ENCODE measurements around the gene PAM16.
A peak's percentile ranks its signal among the peaks of the same experiment; 100 is the strongest.

PAM16 gene

GRCh38 chr16:4353675-4354074 is 2.6 kb upstream of the PAM16 start:
- H3K18ac ChIP-seq (ENCODE audit: low read length), result no peak overlapping the region

GRCh38 chr16:4352843-4353242 is 1.7 kb upstream of the PAM16 start:
- Histone ChIP-seq H3K27me3 (ENCODE audit: insufficient read depth, low read length, poor library complexity) (no peaks in the 10 kb centered on the region), H3K56ac (ENCODE audit: low read length) (no peak overlapping the region), H3K4me2 (ENCODE audit: low read length) (no peak overlapping the region), H3K4me1 (ENCODE audit: control insufficient read depth, low read depth, low read length) (no peaks in the 10 kb centered on the region), H2BK15ac (replicated peaks; ENCODE audit: low read depth) (no peak overlapping the region), H3K23ac (ENCODE audit: low read length) (no peak overlapping the region), H3K27ac (ENCODE audit: low read depth, low read length) (no peak overlapping the region), H2BK5ac (ENCODE audit: low read length) (no peak overlapping the region), H4K5ac (ENCODE audit: low read length) (no peak overlapping the region), H4K8ac (ENCODE audit: low read depth, low read length) (no peak overlapping the region), H3K36me3 (ENCODE audit: control insufficient read depth, insufficient read depth, low read length) (no peaks in the 10 kb centered on the region), H3K4ac (ENCODE audit: low read depth, low read length) (no peak overlapping the region), H2AK5ac (ENCODE audit: low read length) (no peak overlapping the region), H3K9ac (ENCODE audit: low read length) (no peak overlapping the region), H2BK120ac (ENCODE audit: low read depth, low read length) (no peak overlapping the region), H3K79me1 (ENCODE audit: low read length) (peaks cover 12% of the 10 kb centered on the region), H3K4me3 (ENCODE audit: low read length) (no peak overlapping the region), H3K79me2 (ENCODE audit: control insufficient read depth, insufficient read depth, low read length) (peaks cover 24% of the 10 kb centered on the region), H3K18ac (ENCODE audit: low read length) (no peak overlapping the region)
- WGBS (ENCODE audit: extremely low coverage, insufficient coverage, low lambda C conversion rate), result no CpG with 5 or more reads among the region's 5 CpGs
- DNase-seq, result no peak

More at GRCh38 chr16:4353675-4354074, 2.6 kb upstream of the PAM16 start:
- H2BK15ac ChIP-seq (replicated peaks; ENCODE audit: low read depth), result no peak overlapping the region
- H3K79me2 ChIP-seq (ENCODE audit: control insufficient read depth, insufficient read depth, low read length), result peaks cover 18% of the 10 kb centered on the region
- no CpG with 5 or more reads among the region's 4 CpGs for WGBS (ENCODE audit: extremely low coverage, insufficient coverage, low lambda C conversion rate)
- no peaks in the 10 kb centered on the region for H3K27me3 ChIP-seq (ENCODE audit: insufficient read depth, low read length, poor library complexity)
- H3K4me3 ChIP-seq (ENCODE audit: low read length), result no peak overlapping the region
- H4K8ac ChIP-seq (ENCODE audit: low read depth, low read length), result no peak overlapping the region
- H3K23ac ChIP-seq (ENCODE audit: low read length), result no peak overlapping the region
- no peak overlapping the region for H4K5ac ChIP-seq (ENCODE audit: low read length)
- H2BK120ac ChIP-seq (ENCODE audit: low read depth, low read length), result no peak overlapping the region
- no peak overlapping the region for H3K4me2 ChIP-seq (ENCODE audit: low read length)
- no peak overlapping the region for H2BK5ac ChIP-seq (ENCODE audit: low read length)
- H2AK5ac ChIP-seq (ENCODE audit: low read length), result no peak overlapping the region
- no peak overlapping the region for H3K56ac ChIP-seq (ENCODE audit: low read length)
- H3K79me1 ChIP-seq (ENCODE audit: low read length), result peaks cover 7% of the 10 kb centered on the region
- H3K4ac ChIP-seq (ENCODE audit: low read depth, low read length), result no peak overlapping the region
- no peak for DNase-seq
- no peak overlapping the region for H3K9ac ChIP-seq (ENCODE audit: low read length)
- no peaks in the 10 kb centered on the region for H3K36me3 ChIP-seq (ENCODE audit: control insufficient read depth, insufficient read depth, low read length)
- H3K27ac ChIP-seq (ENCODE audit: low read depth, low read length), result no peak overlapping the region
- H3K4me1 ChIP-seq (ENCODE audit: control insufficient read depth, low read depth, low read length), result no peaks in the 10 kb centered on the region

GRCh38 chr16:4351880-4352279 is 759 bp upstream of the PAM16 start:
- DNase-seq, result no peak
- Histone ChIP-seq H3K27ac (ENCODE audit: low read depth, low read length) (no peak overlapping the region), H3K79me1 (ENCODE audit: low read length) (peaks cover 17% of the 10 kb centered on the region), H3K18ac (ENCODE audit: low read length) (no peak overlapping the region), H2AK5ac (ENCODE audit: low read length) (no peak overlapping the region), H3K4me2 (ENCODE audit: low read length) (no peak overlapping the region), H2BK15ac (replicated peaks; ENCODE audit: low read depth) (no peak overlapping the region), H4K5ac (ENCODE audit: low read length) (no peak overlapping the region), H3K4ac (ENCODE audit: low read depth, low read length) (no peak overlapping the region), H3K4me3 (ENCODE audit: low read length) (no peak overlapping the region), H3K23ac (ENCODE audit: low read length) (no peak overlapping the region), H4K8ac (ENCODE audit: low read depth, low read length) (no peak overlapping the region), H3K56ac (ENCODE audit: low read length) (no peak overlapping the region), H3K36me3 (ENCODE audit: control insufficient read depth, insufficient read depth, low read length) (no peaks in the 10 kb centered on the region), H3K79me2 (ENCODE audit: control insufficient read depth, insufficient read depth, low read length) (peaks cover 34% of the 10 kb centered on the region), H2BK120ac (ENCODE audit: low read depth, low read length) (no peak overlapping the region), H3K27me3 (ENCODE audit: insufficient read depth, low read length, poor library complexity) (no peaks in the 10 kb centered on the region), H3K9ac (ENCODE audit: low read length) (no peak overlapping the region), H3K4me1 (ENCODE audit: control insufficient read depth, low read depth, low read length) (no peaks in the 10 kb centered on the region), H2BK5ac (ENCODE audit: low read length) (no peak overlapping the region)
- WGBS (ENCODE audit: extremely low coverage, insufficient coverage, low lambda C conversion rate), result no CpG with 5 or more reads among the region's 7 CpGs

- peaks cover 1% of the 10 kb centered on the region for H3K36me3 ChIP-seq (ENCODE audit: control insufficient read depth, insufficient read depth, low read length)
- peaks cover 21% of the 10 kb centered on the region for H3K79me1 ChIP-seq (ENCODE audit: low read length)
- no CpG with 5 or more reads among the region's 24 CpGs for WGBS (ENCODE audit: extremely low coverage, insufficient coverage, low lambda C conversion rate)
- peaks cover 42% of the 10 kb centered on the region for H3K79me2 ChIP-seq (ENCODE audit: control insufficient read depth, insufficient read depth, low read length)
- no peaks in the 10 kb centered on the region for H3K4me1 ChIP-seq (ENCODE audit: control insufficient read depth, low read depth, low read length)
- no peak overlapping the region for H2BK5ac ChIP-seq (ENCODE audit: low read length)
- H3K9ac ChIP-seq (ENCODE audit: low read length), result peak overlapping the region; percentile 99
- H4K5ac ChIP-seq (ENCODE audit: low read length), result no peak overlapping the region
- H4K8ac ChIP-seq (ENCODE audit: low read depth, low read length), result no peak overlapping the region
- no peak for DNase-seq
- H3K18ac ChIP-seq (ENCODE audit: low read length), result no peak overlapping the region
- no peak overlapping the region for H2BK15ac ChIP-seq (replicated peaks; ENCODE audit: low read depth)
- no peak overlapping the region for H2BK120ac ChIP-seq (ENCODE audit: low read depth, low read length)
- H3K4me2 ChIP-seq (ENCODE audit: low read length), result peak overlapping the region; percentile 57
- peak overlapping the region; percentile 100 for H3K56ac ChIP-seq (ENCODE audit: low read length)
- H3K4ac ChIP-seq (ENCODE audit: low read depth, low read length), result no peak overlapping the region
- no peak overlapping the region for H2AK5ac ChIP-seq (ENCODE audit: low read length)
- no peaks in the 10 kb centered on the region for H3K27me3 ChIP-seq (ENCODE audit: insufficient read depth, low read length, poor library complexity)
- H3K4me3 ChIP-seq (ENCODE audit: low read length), result peak overlapping the region; percentile 86
- no peak overlapping the region for H3K23ac ChIP-seq (ENCODE audit: low read length)
- peak overlapping the region; percentile 19 for H3K27ac ChIP-seq (ENCODE audit: low read depth, low read length)
Measured at GRCh38 chr16:4350365-4350786, 745 bp downstream of the PAM16 start.

GRCh38 chr16:4349332-4349731 is 1.8 kb downstream of the PAM16 start:
- H3K18ac ChIP-seq (ENCODE audit: low read length), result no peak overlapping the region
- no peak overlapping the region for H2BK120ac ChIP-seq (ENCODE audit: low read depth, low read length)
- peaks cover 1% of the 10 kb centered on the region for H3K36me3 ChIP-seq (ENCODE audit: control insufficient read depth, insufficient read depth, low read length)
- no peak overlapping the region for H3K4ac ChIP-seq (ENCODE audit: low read depth, low read length)
- no peak overlapping the region for H3K23ac ChIP-seq (ENCODE audit: low read length)
- H3K56ac ChIP-seq (ENCODE audit: low read length), result no peak overlapping the region
- peaks cover 46% of the 10 kb centered on the region for H3K79me2 ChIP-seq (ENCODE audit: control insufficient read depth, insufficient read depth, low read length)
- H2BK5ac ChIP-seq (ENCODE audit: low read length), result no peak overlapping the region
- WGBS (ENCODE audit: extremely low coverage, insufficient coverage, low lambda C conversion rate), result no CpG with 5 or more reads among the region's 5 CpGs
- no peak overlapping the region for H4K5ac ChIP-seq (ENCODE audit: low read length)
- H3K4me1 ChIP-seq (ENCODE audit: control insufficient read depth, low read depth, low read length), result no peaks in the 10 kb centered on the region
- no peak overlapping the region for H3K4me3 ChIP-seq (ENCODE audit: low read length)
- H3K4me2 ChIP-seq (ENCODE audit: low read length), result no peak overlapping the region
- no peak overlapping the region for H3K27ac ChIP-seq (ENCODE audit: low read depth, low read length)
- H3K9ac ChIP-seq (ENCODE audit: low read length), result no peak overlapping the region
- no peak overlapping the region for H4K8ac ChIP-seq (ENCODE audit: low read depth, low read length)
- peaks cover 21% of the 10 kb centered on the region for H3K79me1 ChIP-seq (ENCODE audit: low read length)
- H2BK15ac ChIP-seq (replicated peaks; ENCODE audit: low read depth), result no peak overlapping the region
- no peak overlapping the region for H2AK5ac ChIP-seq (ENCODE audit: low read length)
- no peaks in the 10 kb centered on the region for H3K27me3 ChIP-seq (ENCODE audit: insufficient read depth, low read length, poor library complexity)
- DNase-seq, result no peak

GRCh38 chr16:4347765-4348509 is 3.2 kb downstream of the PAM16 start:
- Histone ChIP-seq H2BK120ac (ENCODE audit: low read depth, low read length) (no peak overlapping the region), H3K36me3 (ENCODE audit: control insufficient read depth, insufficient read depth, low read length) (peaks cover 1% of the 10 kb centered on the region), H2BK15ac (replicated peaks; ENCODE audit: low read depth) (no peak overlapping the region), H3K4me3 (ENCODE audit: low read length) (no peak overlapping the region), H3K23ac (ENCODE audit: low read length) (no peak overlapping the region), H4K8ac (ENCODE audit: low read depth, low read length) (no peak overlapping the region), H3K27ac (ENCODE audit: low read depth, low read length) (no peak overlapping the region), H3K56ac (ENCODE audit: low read length) (no peak overlapping the region), H2BK5ac (ENCODE audit: low read length) (no peak overlapping the region), H4K5ac (ENCODE audit: low read length) (no peak overlapping the region), H3K79me2 (ENCODE audit: control insufficient read depth, insufficient read depth, low read length) (peaks cover 54% of the 10 kb centered on the region), H3K18ac (ENCODE audit: low read length) (no peak overlapping the region), H3K4me1 (ENCODE audit: control insufficient read depth, low read depth, low read length) (no peaks in the 10 kb centered on the region), H3K79me1 (ENCODE audit: low read length) (peaks cover 28% of the 10 kb centered on the region), H3K27me3 (ENCODE audit: insufficient read depth, low read length, poor library complexity) (no peaks in the 10 kb centered on the region), H2AK5ac (ENCODE audit: low read length) (no peak overlapping the region), H3K4me2 (ENCODE audit: low read length) (no peak overlapping the region), H3K4ac (ENCODE audit: low read depth, low read length) (no peak overlapping the region), H3K9ac (ENCODE audit: low read length) (no peak overlapping the region)
- no CpG with 5 or more reads among the region's 17 CpGs for WGBS (ENCODE audit: extremely low coverage, insufficient coverage, low lambda C conversion rate)
- no peak for DNase-seq

Data from mesendoderm (in vitro differentiated cells).